NCI-H2196 (cell line): ENCODE data around the gene ATG14.
"Not testable (repeated sequence)": the region's sequence is repeated elsewhere in the genome, so short reads cannot be mapped to it uniquely, and the experiment has no call there.

Source experiments
- DNase-seq: peaks from one replicate; lab custom pipeline; 2025; ENCODE audit not compliant: unreplicated experiment; lab: John Stamatoyannopoulos, UW

Gene ATG14

DNA sequence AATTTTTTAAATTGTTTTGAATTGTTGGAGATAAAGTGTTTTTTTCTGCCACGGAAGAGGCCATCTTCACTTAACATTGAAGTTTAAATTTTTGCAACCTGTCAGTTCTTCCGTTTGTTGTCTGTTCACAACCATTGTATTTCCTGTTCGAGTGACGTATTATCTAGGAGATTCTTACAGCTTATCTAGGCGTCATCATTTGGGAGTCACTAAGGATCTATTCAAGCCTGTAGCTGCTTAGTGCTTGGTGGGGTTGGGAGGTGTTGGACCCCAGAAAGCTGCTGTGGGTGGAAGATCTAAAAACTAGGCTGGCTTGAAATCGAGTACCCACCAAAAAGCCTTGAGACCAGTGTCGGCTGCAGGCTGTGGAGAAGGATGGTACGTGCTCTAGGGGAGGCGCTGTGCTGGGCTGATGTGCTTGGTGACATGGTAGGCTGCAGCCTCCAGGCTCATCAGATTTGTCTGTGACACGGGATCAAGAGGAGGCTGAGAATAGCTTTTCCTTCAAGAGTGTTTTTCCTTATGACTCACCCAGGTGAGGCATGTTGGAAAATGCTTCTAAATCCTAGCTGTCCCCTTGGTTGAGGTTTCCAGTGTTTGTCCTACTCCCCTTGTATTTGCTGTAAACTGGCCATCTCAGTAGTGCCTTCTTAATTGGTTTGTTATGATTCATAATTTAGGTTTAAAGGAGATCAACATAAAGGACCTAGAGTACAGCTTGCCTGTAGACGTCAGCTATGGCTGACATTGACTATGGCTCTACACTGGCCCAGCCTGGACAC lies 57.8 kb downstream of the ATG14 start:
- DNase-seq: no peak

DNA sequence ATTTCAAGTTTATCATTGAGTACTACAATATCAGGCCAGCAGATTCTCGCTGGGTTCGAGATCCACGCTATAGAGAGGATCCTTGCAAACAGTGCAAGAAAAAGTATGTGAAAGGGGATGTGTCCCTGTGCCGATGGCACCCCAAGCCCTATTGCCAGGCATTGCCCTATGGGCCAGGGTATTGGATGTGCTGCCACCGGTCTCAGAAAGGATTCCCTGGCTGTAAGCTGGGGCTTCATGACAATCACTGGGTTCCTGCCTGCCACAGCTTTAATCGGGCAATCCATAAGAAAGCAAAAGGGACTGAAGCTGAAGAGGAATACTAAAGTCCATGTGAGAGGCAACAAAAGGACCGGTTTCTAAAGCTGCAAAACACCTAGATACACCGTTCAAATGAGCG lies 59.4 kb downstream of the ATG14 start:
- DNase-seq: no peak

DNA sequence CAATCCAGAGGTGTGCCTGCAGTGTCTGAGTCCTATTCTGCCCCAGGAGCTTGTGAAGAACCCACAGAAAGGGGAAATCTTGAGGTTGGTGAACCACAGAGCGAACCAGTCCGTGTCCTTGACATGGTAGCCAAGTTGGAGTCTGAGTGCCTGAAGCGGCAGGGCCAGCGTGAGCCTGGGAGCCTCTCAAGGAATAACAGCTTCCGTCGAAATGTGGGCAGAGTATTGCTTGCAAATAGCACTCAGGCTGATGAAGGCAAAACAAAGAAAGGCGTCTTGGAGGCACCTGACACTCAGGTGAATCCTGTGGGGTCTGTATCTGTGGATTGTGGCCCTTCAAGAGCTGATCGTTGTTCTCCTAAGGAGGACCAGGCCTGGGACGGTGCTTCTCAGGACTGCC lies 60.5 kb downstream of the ATG14 start:
- DNase-seq: no peak

DNA sequence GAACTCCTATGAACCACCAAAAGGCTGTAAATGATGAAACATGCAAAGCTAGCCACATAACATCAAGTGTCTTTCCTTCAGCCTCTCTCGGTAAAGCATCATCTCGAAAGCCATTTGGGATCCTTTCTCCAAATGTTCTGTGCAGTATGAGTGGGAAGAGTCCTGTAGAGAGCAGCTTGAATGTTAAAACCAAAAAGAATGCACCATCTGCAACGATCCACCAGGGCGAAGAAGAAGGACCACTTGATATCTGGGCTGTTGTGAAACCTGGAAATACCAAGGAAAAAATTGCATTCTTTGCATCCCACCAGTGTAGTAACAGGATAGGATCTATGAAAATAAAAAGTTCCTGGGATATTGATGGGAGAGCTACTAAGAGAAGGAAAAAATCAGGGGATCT lies 61.2 kb downstream of the ATG14 start:
- DNase-seq: no peak

DNA sequence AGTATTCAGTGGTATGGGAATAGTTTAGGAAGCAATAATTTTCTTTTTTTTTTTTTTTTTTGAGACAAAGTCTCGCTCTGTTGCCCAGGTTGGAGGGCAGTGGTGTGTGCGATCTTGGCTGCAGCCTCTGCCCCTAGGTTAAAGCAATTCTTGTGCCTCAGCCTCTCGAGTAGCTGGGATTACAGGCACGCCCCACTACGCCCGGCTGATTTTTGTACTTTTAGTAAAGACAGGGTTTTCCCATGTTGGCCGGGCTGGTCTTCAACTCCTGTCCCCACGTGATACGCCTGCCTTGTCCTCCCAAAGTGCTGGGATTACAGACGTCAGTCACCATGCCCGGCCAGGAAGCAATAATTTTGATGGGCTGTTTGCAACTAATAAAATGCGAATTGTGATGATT lies 62.1 kb downstream of the ATG14 start:
- DNase-seq: no peak

DNA sequence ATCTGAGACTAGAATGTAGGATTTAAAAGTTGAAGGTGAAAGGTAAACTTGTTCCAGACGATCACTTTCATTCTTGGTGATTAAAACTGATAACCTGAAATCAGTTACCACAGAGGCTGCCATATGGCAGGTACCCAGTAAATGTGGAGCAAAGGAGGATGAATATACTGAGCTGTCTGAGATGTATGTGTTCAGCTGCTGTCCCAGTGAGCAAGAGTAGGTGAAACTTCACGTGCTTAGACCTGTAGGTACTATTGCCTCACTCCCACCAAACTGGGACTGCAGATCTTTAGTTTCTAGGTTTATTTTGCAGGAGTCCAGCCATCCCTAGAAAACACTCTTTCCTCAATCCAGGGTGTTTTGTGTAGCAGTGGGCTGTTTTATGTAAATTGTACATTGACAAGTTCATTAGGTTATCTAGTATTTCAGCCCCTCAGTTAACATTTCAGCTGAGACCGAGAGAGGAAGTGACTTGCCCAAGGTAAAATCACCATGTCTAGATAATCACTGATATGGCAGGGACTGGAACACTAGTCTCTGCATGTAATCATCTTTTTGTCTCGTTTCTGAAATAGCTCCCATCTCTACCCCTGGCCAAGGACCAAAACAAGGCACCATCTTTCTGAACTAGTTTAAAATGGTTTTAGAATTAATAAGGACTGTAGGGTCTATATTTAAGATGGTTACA lies 62.7 kb downstream of the ATG14 start:
- DNase-seq: no peak

DNA sequence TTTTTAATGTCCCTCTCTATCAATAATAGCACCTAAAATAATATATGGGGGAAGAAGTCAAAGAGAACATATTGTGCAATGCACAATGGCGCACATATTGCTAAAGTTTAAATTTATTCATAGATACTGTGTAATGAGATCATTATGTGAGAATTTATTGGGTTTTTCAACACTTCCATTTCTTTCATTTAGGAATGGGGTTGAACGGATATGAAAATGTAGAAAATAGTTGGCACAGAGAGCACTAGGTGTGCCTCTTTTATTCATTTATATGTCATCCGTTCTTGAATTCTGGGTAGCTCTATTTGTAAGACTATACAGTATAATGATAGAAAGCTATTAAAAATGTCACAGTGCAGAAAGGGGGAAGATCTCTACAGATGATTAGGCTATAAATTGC lies 63.9 kb downstream of the ATG14 start:
- DNase-seq: no peak

DNA sequence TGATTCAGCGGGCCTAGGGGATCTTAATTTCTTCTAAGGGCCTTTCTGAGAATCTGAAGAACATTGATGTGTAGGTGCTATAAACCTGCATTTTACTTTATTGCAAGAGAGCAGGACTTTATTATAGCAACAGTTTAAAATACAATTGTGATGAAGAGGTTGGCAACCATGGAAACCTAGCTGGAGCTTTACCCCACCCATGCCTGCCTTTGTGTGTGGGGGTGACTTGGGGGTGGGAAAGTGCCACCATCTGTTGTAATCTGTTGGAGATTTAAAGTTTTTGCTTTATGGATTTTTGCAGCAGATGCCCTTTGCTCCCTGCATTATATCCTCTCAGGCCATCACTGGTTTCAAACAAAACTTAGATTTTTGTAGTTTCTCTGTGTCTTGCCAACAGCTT lies 64.6 kb downstream of the ATG14 start:
- DNase-seq: no peak

DNA sequence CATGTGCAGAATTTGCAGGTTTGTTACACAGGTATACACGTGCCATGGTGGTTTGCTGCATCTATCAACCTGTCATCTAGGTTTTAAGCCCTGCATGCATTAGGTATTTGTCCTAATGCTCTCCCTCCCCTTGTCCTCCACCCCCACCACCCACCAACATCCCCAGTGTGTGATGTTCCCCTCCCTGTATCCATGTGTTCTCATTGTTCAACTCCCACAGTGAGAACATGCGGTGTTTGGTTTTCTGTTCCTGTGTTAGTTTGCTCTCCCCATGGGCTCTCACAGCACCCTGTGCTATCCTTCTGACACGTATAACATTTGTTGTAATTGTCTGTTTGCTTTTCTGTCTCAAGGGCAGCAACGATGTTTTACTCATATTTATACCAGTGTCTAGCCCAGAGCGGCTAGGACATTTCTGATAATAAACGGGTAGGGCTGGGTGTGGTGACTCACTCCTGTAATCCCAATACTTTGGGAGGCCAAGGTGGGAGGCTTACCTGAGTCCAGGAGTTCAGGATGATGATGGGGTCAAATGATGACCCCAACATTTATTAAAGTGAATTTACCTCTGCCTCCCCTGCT lies 67.0 kb downstream of the ATG14 start:
- DNase-seq: not testable (repeated sequence)

DNA sequence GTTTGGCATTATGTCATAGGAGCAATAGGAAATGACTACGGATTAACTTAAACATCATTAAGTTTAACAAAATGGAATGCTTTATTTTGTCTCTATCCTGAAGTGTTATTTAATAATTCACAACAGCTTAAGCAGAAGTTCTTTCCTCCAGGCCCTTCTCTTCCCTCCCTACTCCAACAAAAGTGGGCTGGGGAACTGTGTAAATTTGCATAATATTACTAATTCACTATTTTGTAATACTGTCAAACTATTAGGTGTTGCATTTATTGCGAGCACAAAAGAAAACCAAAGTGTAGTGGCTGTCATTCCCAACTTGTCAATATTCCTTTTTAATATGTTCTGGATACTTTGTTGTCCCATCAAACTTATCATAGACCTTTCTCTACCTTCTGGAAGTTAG lies 69.8 kb downstream of the ATG14 start:
- no peak for DNase-seq

DNA sequence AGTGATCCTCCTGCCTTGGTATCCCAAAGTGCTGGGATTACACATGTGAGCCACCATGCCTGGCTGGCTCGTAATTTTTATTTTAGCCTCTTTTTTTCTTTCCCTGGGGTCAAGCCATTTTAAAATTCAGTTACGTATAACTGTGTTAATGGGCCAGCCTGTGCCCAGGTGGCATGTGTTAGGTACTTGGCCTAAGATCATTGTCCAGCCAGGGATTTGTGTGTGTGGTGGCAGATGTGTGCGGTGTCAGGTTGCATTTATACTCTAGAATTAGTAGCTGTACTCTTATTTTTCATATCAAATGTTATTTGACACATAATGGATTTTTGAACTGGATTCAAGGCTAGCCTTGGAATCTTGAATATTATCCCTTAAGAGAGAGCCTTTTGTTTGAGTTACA lies 71.1 kb downstream of the ATG14 start:
- peak; percentile 29 for DNase-seq

DNA sequence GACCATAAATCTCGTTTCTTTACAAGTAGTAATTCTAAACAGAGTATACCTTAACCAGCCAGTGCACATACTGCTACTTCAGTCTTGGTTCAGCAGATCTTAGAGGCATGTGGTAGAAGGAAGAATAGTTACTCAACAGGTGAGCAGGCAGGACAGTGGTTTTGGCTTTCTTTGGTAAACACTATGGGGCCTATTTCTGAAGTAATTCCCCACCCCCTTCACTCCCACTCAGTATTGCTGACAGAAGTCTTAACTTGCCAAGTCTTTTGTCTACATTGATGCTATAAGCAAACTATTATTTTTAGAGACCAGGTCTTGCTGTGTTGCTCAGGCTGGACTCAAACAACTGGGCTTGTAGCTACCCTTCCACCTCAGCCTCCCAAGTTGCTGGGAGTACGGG lies 71.9 kb downstream of the ATG14 start:
- no peak for DNase-seq

DNA sequence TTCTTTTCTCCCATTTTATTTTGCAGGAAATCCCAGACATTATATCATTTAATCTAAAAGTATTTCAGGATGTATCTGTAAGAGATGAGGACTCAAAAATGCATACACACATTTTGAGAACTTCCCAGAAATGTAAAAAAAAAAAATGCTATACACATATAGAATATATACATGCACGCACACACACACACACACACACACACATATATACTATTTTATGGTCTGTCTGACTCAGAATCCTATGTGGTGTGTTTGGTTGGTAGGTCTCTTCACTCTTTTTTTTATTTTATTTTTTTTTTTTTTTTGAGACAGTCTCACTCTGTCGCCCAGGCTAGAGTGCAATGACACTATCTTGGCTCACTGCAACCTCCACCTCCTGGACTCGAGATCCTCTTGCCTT lies 74.9 kb downstream of the ATG14 start:
- no peak for DNase-seq

DNA sequence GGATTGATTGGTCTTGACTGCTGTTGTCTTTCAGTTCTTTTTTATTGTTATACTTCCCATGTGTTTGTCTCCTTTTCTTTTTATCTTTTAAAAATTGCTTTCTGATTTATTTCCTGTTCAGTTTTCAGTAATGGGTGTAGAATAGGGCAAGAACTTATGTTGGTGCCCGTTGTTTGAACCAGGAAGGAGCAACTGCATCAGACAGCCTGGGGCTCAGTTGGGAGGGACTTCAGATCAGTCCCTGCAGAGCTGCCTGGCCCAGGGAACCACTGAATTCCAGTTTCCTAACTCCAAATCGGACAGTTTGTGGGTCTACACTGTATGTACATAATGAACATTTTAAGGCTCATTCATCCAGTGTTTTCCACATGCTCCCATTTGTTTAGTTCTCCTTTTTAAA lies 75.5 kb downstream of the ATG14 start:
- no peak for DNase-seq

DNA sequence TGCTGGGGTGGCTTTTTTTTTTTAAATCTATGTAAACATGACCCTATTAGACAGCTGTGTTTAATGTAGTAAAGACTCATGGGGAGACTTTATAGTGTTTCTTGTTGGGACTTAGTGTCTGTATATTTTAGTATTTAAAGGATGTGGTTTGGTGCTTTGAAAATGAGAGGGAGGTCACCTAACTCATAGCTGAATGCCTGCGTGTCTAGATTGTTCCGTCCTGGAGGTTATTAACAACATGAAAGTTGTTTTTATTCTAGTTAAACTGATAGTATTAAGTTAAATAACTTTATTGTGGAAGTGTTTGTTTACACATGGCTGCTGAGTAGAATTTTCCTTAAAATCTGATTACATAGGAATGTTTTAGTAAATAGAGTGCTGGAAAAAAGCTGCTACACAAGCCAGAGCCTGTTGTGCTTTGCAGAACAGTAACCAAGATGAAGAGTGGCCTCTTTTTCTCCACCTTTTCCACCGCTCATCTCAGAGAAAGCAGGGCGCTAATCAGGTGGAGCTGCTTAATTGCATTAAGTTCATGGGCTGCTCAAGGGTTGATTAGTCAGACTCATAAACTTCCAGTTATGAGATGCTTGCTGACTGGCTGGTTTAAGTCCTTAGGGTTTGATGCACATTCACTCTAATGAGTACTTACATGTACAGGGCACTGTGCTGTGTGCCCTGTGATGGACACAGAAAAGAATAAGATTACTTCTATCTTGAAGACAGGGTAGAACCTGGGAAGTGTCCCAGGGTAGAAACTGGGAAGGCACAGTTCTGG lies 77.7 kb downstream of the ATG14 start:
- DNase-seq: no peak

DNA sequence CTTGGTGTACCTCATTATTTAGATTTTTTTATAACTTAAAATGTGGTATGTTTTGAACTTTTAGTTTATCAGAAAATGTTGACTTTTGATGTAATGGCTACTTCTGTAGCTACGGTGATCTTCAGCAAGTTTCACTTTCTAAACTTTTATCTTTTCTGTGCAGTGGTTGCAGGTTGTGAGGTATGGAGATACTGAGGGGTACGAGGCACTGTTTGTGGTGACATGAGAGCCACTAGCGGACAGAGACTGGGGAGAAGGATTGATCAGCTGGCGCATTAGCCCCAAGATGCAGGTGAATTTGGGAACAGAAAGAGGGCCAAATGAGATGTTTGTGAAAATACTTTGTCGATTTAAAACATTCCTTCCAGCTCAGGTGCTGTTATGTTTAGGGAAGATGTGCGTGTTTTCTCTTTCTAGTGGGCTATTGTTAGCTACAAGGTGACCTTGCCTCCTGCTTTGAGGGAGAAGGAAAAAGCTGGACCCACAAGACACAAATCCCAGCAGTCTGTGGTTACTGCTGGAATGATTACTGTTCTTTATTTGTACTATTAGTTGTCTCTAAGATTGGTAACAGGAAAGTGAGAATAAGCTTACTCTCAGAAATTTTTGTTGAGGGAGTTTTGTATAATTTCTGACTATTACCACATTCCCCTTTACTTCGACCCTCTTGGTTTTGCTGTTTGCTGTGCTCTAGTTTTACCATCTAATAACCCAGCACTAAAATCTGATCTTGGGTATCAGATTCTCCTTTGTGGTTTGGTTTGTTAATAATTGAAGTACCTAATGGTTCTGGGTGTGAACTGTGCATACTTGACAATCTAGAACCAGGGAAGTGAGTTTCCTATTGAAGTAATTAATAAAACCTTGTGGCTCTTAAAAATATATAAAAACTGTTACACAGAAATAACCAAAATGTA lies 78.7 kb downstream of the ATG14 start:
- peak; percentile 16 for DNase-seq

DNA sequence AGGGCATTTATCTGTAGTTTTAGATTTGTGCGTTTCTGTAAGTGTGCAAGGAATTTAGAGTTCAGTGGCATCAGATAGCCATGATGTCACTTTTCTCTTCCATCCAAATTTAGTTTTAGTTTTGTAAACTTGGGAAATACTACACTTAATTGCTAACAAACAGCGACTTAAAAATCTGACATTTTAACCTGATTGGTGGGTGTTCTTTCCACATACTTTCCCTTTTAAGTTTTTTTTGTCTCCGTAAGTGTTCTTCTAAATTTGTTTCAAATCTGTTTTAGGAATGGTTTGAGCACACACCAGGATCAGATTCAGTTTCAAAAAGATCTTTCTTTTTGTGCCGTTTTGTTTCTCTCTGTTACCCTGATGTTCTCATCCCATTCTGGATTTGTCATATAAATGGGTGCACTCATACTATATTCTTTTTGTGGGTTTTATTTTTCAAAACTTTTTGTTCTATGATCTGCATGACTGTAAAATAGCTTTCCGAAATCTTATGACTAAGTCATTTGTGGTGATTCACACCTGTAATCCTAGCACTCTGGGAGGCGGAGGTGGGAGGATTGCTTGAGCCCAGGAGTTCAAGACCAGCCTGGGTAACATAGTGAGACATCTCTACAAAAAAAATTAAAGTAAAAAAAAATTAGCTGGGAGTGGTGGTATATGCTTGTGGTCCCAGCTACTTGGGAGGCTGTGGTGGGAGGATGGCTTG lies 81.5 kb downstream of the ATG14 start:
- no peak for DNase-seq

DNA sequence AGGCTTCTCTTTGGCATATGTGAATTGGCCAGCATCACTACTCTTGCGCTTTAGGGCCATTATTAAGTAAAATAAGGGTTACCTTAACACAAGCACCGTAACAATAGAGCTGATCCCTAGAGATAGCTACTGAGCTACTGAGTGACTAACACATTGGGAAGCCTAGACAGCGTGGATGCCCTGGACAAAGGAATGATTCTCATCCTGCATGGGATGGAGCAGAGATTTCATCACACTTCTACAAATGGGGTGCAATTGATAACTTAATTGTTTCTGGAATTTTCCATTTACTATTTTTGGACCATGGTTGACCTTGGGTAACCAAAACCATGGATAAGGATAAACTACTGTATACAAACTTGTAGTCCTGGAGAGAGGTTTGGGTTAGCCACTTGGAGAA lies 83.3 kb downstream of the ATG14 start:
- no peak for DNase-seq

DNA sequence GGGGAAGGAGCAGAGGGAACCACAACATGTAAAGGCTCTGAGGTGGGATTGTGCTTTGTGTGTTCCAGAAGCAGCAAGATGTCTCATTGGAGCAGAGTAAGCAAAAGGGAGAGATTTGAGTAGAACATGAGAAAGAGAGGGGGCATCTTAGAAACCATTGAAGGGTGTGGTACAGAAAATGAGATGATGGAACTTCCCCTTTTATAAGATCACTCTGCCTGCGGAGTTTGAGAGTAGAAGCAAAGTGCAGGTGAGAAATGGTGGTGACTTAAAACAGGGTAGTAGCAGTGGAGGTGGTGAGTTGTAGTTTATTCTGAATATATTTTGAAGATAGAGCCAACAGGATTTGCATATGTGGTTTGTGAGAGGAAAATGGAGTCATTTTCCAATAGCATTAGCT lies 84.5 kb downstream of the ATG14 start:
- DNase-seq: no peak

DNA sequence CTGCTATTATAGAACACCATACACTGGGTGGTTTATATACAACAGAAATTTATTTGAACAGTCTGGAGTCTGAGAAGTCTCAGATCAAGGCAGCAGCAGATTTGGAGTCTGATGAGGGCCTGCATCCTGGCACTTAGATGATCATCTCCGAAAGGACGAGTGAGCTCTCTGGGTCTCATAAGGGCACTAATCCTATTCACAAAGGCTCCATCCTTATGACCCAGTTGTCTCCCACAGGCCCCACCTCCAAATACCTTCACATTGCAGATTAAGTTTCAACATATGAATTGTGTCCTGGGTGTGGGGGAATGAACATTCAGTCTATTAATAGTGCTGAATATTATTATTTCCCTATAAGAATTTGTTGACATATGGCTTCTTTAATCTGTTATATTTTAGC lies 86.8 kb downstream of the ATG14 start:
- no peak for DNase-seq
